ENCODE data around the gene BIN1.

The BIN1 gene

GRCh38 chr2:127067620-127068350 lies 39.2 kb downstream of the BIN1 start:
- Mint-ChIP-seq H3K4me3 (no peak overlapping the region), H3K9me3 (no peaks in the 10 kb centered on the region), H3K27me3 (no peaks in the 10 kb centered on the region), H3K4me1 (peaks cover 32% of the 10 kb centered on the region), H3K27ac (peak overlapping the region; percentile 77), H3K36me3 (no peaks in the 10 kb centered on the region)

- Mint-ChIP-seq H3K36me3 (no peaks in the 10 kb centered on the region), H3K27ac (peak overlapping the region; percentile 46), H3K4me3 (no peak overlapping the region), H3K27me3 (no peaks in the 10 kb centered on the region), H3K9me3 (no peaks in the 10 kb centered on the region), H3K4me1 (peaks cover 27% of the 10 kb centered on the region)
Observed at GRCh38 chr2:127066942-127067341, 40.0 kb downstream of the BIN1 start.

GRCh38 chr2:127065940-127066318 lies 41.0 kb downstream of the BIN1 start:
- H3K36me3 Mint-ChIP-seq, result no peaks in the 10 kb centered on the region
- H3K27ac Mint-ChIP-seq, result no peak overlapping the region

GRCh38 chr2:127065299-127065939 lies 41.5 kb downstream of the BIN1 start:
- H3K4me3 Mint-ChIP-seq, result no peak overlapping the region
- no peaks in the 10 kb centered on the region for H3K27me3 Mint-ChIP-seq
- H3K4me1 Mint-ChIP-seq, result peaks cover 17% of the 10 kb centered on the region
- H3K36me3 Mint-ChIP-seq, result no peaks in the 10 kb centered on the region
- H3K9me3 Mint-ChIP-seq, result no peaks in the 10 kb centered on the region
- H3K27ac Mint-ChIP-seq, result peak overlapping the region; percentile 65

More at GRCh38 chr2:127065940-127066318, 41.0 kb downstream of the BIN1 start:
- Mint-ChIP-seq H3K27me3 (no peaks in the 10 kb centered on the region), H3K9me3 (no peaks in the 10 kb centered on the region), H3K4me1 (peaks cover 22% of the 10 kb centered on the region), H3K4me3 (no peak overlapping the region)

- Mint-ChIP-seq H3K27ac (no peak overlapping the region), H3K27me3 (no peaks in the 10 kb centered on the region), H3K36me3 (no peaks in the 10 kb centered on the region), H3K9me3 (no peaks in the 10 kb centered on the region), H3K4me1 (peaks cover 14% of the 10 kb centered on the region), H3K4me3 (no peak overlapping the region)
Observed at GRCh38 chr2:127064642-127065250, 42.2 kb downstream of the BIN1 start.

GRCh38 chr2:127063701-127064590 lies 43.0 kb downstream of the BIN1 start:
- H3K27ac Mint-ChIP-seq, result no peak overlapping the region
- H3K4me1 Mint-ChIP-seq, result peaks cover 10% of the 10 kb centered on the region
- no peaks in the 10 kb centered on the region for H3K9me3 Mint-ChIP-seq
- no peak overlapping the region for H3K4me3 Mint-ChIP-seq
- H3K36me3 Mint-ChIP-seq, result no peaks in the 10 kb centered on the region
- no peaks in the 10 kb centered on the region for H3K27me3 Mint-ChIP-seq

GRCh38 chr2:127061375-127062273 lies 45.3 kb downstream of the BIN1 start:
- no peaks in the 10 kb centered on the region for H3K9me3 Mint-ChIP-seq
- no peak overlapping the region for H3K4me3 Mint-ChIP-seq
- H3K27ac Mint-ChIP-seq, result peak overlapping the region; percentile 85
- H3K4me1 Mint-ChIP-seq, result peaks cover 4% of the 10 kb centered on the region
- no peaks in the 10 kb centered on the region for H3K27me3 Mint-ChIP-seq
- peaks cover 2% of the 10 kb centered on the region for H3K36me3 Mint-ChIP-seq

- no peak overlapping the region for H3K27ac Mint-ChIP-seq
- H3K9me3 Mint-ChIP-seq, result no peaks in the 10 kb centered on the region
- no peak overlapping the region for H3K4me3 Mint-ChIP-seq
- H3K4me1 Mint-ChIP-seq, result peaks cover 3% of the 10 kb centered on the region
- peaks cover 2% of the 10 kb centered on the region for H3K36me3 Mint-ChIP-seq
- no peaks in the 10 kb centered on the region for H3K27me3 Mint-ChIP-seq
Observed at GRCh38 chr2:127060264-127060945, 46.5 kb downstream of the BIN1 start.

- Mint-ChIP-seq H3K27me3 (no peaks in the 10 kb centered on the region), H3K9me3 (no peaks in the 10 kb centered on the region), H3K27ac (no peak overlapping the region), H3K4me1 (no peaks in the 10 kb centered on the region), H3K4me3 (no peak overlapping the region), H3K36me3 (peaks cover 2% of the 10 kb centered on the region)
Observed at GRCh38 chr2:127059559-127059958, 47.4 kb downstream of the BIN1 start.

- Mint-ChIP-seq H3K27me3 (no peaks in the 10 kb centered on the region), H3K4me1 (no peaks in the 10 kb centered on the region), H3K9me3 (no peaks in the 10 kb centered on the region), H3K27ac (no peak overlapping the region), H3K4me3 (no peak overlapping the region), H3K36me3 (peaks cover 2% of the 10 kb centered on the region)
Observed at GRCh38 chr2:127058954-127059252, 48.1 kb downstream of the BIN1 start.

- Mint-ChIP-seq H3K27ac (no peak overlapping the region), H3K36me3 (peaks cover 2% of the 10 kb centered on the region), H3K27me3 (no peaks in the 10 kb centered on the region), H3K4me3 (no peak overlapping the region), H3K9me3 (no peaks in the 10 kb centered on the region), H3K4me1 (no peaks in the 10 kb centered on the region)
Observed at GRCh38 chr2:127058246-127058953, 48.6 kb downstream of the BIN1 start.

GRCh38 chr2:127057371-127058245 lies 49.3 kb downstream of the BIN1 start:
- H3K4me3 Mint-ChIP-seq, result no peak overlapping the region
- peaks cover 2% of the 10 kb centered on the region for H3K36me3 Mint-ChIP-seq
- no peaks in the 10 kb centered on the region for H3K9me3 Mint-ChIP-seq
- H3K4me1 Mint-ChIP-seq, result peaks cover 4% of the 10 kb centered on the region
- H3K27ac Mint-ChIP-seq, result no peak overlapping the region
- H3K27me3 Mint-ChIP-seq, result no peaks in the 10 kb centered on the region

- no peak overlapping the region for H3K27ac Mint-ChIP-seq
- no peaks in the 10 kb centered on the region for H3K9me3 Mint-ChIP-seq
- peaks cover 4% of the 10 kb centered on the region for H3K4me1 Mint-ChIP-seq
- H3K27me3 Mint-ChIP-seq, result no peaks in the 10 kb centered on the region
- H3K36me3 Mint-ChIP-seq, result peaks cover 2% of the 10 kb centered on the region
- H3K4me3 Mint-ChIP-seq, result no peak overlapping the region
Observed at GRCh38 chr2:127056631-127057370, 50.2 kb downstream of the BIN1 start.
